ENCODE results near the gene HCN2. TPM values are rescaled to one million over a fixed set of nuclear protein-coding genes. Genes with fewer than 3 reads are reported as not detected.

HCN2 gene
- total and polyA plus RNA-seq, 8 donors = 0.06 to 0.50 (median 0.17) TPM

GRCh38 chr19:566403-566802 is 23.3 kb upstream of the HCN2 start:
- intact Hi-C loops (cut with DNase I) = no loop called here
- H3K27me3 ChIP-seq = no peaks in the 10 kb centered on the region
- H3K36me3 ChIP-seq = no peaks in the 10 kb centered on the region
- H3K4me1 ChIP-seq = peaks cover 4 to 7% of the 10 kb centered on the region in 2 donors
- no peaks in the 10 kb centered on the region for H3K9me3 ChIP-seq
- DNase-seq (peak in 3 of 4 donors; percentile 53 to 83 (median 73)), ATAC-seq (peak; percentile 59)
- H3K27ac ChIP-seq = peak overlapping the region in 1 of 2 donors; percentile 51
- no peak overlapping the region for H3K4me3 ChIP-seq
- no peak for TF ChIP-seq CTCF (IDR thresholded peaks at IDR 0.05)

GRCh38 chr19:566844-567243 is 22.8 kb upstream of the HCN2 start:
- Histone ChIP-seq H3K4me1 (peaks cover 4 to 10% of the 10 kb centered on the region in 2 donors), H3K27ac (peak overlapping the region in 1 of 2 donors; percentile 51), H3K4me3 (no peak overlapping the region), H3K9me3 (no peaks in the 10 kb centered on the region), H3K27me3 (no peaks in the 10 kb centered on the region), H3K36me3 (no peaks in the 10 kb centered on the region)
- no peak for TF ChIP-seq CTCF (IDR thresholded peaks at IDR 0.05)
- DNase-seq (no peak), ATAC-seq (no peak)
- intact Hi-C loops (cut with DNase I) = no loop called here

GRCh38 chr19:567296-567900 is 22.3 kb upstream of the HCN2 start:
- H3K27me3 ChIP-seq = no peaks in the 10 kb centered on the region
- intact Hi-C loops (cut with DNase I) = no loop called here
- peaks cover 4 to 10% of the 10 kb centered on the region in 2 donors for H3K4me1 ChIP-seq
- H3K36me3 ChIP-seq = no peaks in the 10 kb centered on the region
- no peak for TF ChIP-seq CTCF (IDR thresholded peaks at IDR 0.05)
- peak overlapping the region in 1 of 2 donors; percentile 51 for H3K27ac ChIP-seq
- H3K4me3 ChIP-seq = no peak overlapping the region
- ATAC-seq = no peak
- no peaks in the 10 kb centered on the region for H3K9me3 ChIP-seq
- no peak for DNase-seq

- H3K36me3 ChIP-seq = no peaks in the 10 kb centered on the region
- no peaks in the 10 kb centered on the region for H3K9me3 ChIP-seq
- H3K4me3 ChIP-seq = no peak overlapping the region
- intact Hi-C loops (cut with DNase I) = no loop called here
- H3K27ac ChIP-seq = no peak overlapping the region
- TF ChIP-seq CTCF (IDR thresholded peaks at IDR 0.05) = no peak
- H3K27me3 ChIP-seq = no peaks in the 10 kb centered on the region
- DNase-seq = peak in 1 of 4 donors; percentile 50
- ATAC-seq = no peak
- peaks cover 11 to 33% of the 10 kb centered on the region in 2 donors for H3K4me1 ChIP-seq
Observed at GRCh38 chr19:570251-570686, 19.4 kb upstream of the HCN2 start.

- peak in 3 of 4 donors; percentile 51 to 74 (median 66) for DNase-seq
- no peaks in the 10 kb centered on the region for H3K36me3 ChIP-seq
- no peak for TF ChIP-seq CTCF (IDR thresholded peaks at IDR 0.05)
- peaks cover 18 to 41% of the 10 kb centered on the region in 2 donors for H3K4me1 ChIP-seq
- H3K27ac ChIP-seq = peak overlapping the region; percentile 91 to 93
- peak; percentile 12 for ATAC-seq
- peak overlapping the region; percentile 38 to 95 for H3K4me3 ChIP-seq
- H3K27me3 ChIP-seq = no peaks in the 10 kb centered on the region
- intact Hi-C loops (cut with DNase I) = no loop called here
- no peaks in the 10 kb centered on the region for H3K9me3 ChIP-seq
Observed at GRCh38 chr19:570937-571565, 18.6 kb upstream of the HCN2 start.

Measured in left lung (tissue), 10 donors.